CD4-positive, alpha-beta T cell (primary cell): ENCODE results near the gene AUTS2. TPM values are rescaled to one million over a fixed set of nuclear protein-coding genes. Genes with fewer than 3 reads are reported as not detected.

Source experiments
- ATAC-seq: fragments of 200-7000 bp; cut with Tn5 transposase; one replicate; pipeline ENCODE4 v1.10.0; 2022; ENCODE audit warnings: mild to moderate bottlenecking; ENCODE audit not compliant: poor library complexity
- CTCF ChIA-PET: fragments of 350-600 bp; sonication (Branson Sonifier 250); formaldehyde crosslinking; loops from one replicate; lab custom pipeline; 2021; ENCODE audit warnings: antibody characterized with exemption, inconsistent platforms; lab: Charles Lee
- POLR2A ChIA-PET: fragments of 350-600 bp; sonication (Branson Sonifier 250); formaldehyde crosslinking; loops from one replicate; lab custom pipeline; 2021; ENCODE audit warnings: antibody characterized with exemption, inconsistent platforms; lab: Charles Lee
- DNase-seq, 14 experiments: peaks; one replicate each; pipeline ENCODE4 v3.0.0-alpha.2; 2013 to 2020; ENCODE audit warnings: mixed read lengths in 2 of 14
- H3K27ac ChIP-seq, 2 donors: one replicate each; pipeline versions ENCODE4 v1.5.1 to v1.7.0; 2013; ENCODE audit warnings: low read length in 2 of 2, low read depth in 1 of 2, mild to moderate bottlenecking in 1 of 2
- H3K27me3 ChIP-seq, 2 experiments: 1 replicate in 1 of 2; 2 replicates in 1 of 2; pipeline versions ENCODE4 v1.6.1 to v1.7.0; 2013; ENCODE audit warnings: low read length in 2 of 2, control low read depth in 1 of 2, mild to moderate bottlenecking in 1 of 2, moderate library complexity in 1 of 2; ENCODE audit not compliant: insufficient read depth in 2 of 2, control insufficient read depth in 1 of 2
- H3K36me3 ChIP-seq: one replicate; pipeline ENCODE4 v1.6.1; 2013; ENCODE audit warnings: low read length, control low read depth; ENCODE audit not compliant: insufficient read depth
- H3K4me1 ChIP-seq: one replicate; pipeline ENCODE4 v1.6.1; 2013; ENCODE audit warnings: low read length, control low read depth; ENCODE audit not compliant: insufficient read depth
- H3K4me3 ChIP-seq: one replicate; pipeline ENCODE4 v1.5.1; 2013; ENCODE audit warnings: mild to moderate bottlenecking, low read length, moderate library complexity
- H3K9me3 ChIP-seq, 2 experiments: 1 replicate in 1 of 2; 2 replicates in 1 of 2; pipeline versions ENCODE4 v1.6.1 to v1.7.0; 2013; ENCODE audit warnings: low read length in 2 of 2, mild to moderate bottlenecking in 2 of 2, control low read depth in 1 of 2, moderate library complexity in 1 of 2; ENCODE audit not compliant: control insufficient read depth in 1 of 2, insufficient read depth in 1 of 2
- H3K27ac Mint-ChIP-seq: one replicate; pipeline ENCODE4 v1.8.0; 2020; ENCODE audit warnings: mixed read lengths
- H3K27me3 Mint-ChIP-seq: one replicate; pipeline ENCODE4 v1.8.0; 2021; ENCODE audit warnings: mixed read lengths
- H3K36me3 Mint-ChIP-seq: one replicate; pipeline ENCODE4 v1.8.0; 2021; ENCODE audit warnings: low read depth, mixed read lengths
- H3K4me1 Mint-ChIP-seq: one replicate; pipeline ENCODE4 v1.8.0; 2021; ENCODE audit warnings: low read depth, mixed read lengths
- H3K4me3 Mint-ChIP-seq: one replicate; pipeline ENCODE4 v1.8.0; 2020; ENCODE audit warnings: mild to moderate bottlenecking, mixed read lengths
- H3K9me3 Mint-ChIP-seq: one replicate; pipeline ENCODE4 v1.8.0; 2020; ENCODE audit warnings: mixed read lengths
- CTCF ChIP-seq: fragments of 200-600 bp; IDR thresholded peaks from one replicate; pipeline ENCODE4 v1.8.0; 2022; ENCODE audit warnings: antibody characterized with exemption, mild to moderate bottlenecking
- intact Hi-C, 2 experiments: fragments of 100-400 bp; cut with DNase I in 1 of 2; cut with micrococcal nuclease in 1 of 2; formaldehyde crosslinking; loops; one replicate each; pipeline versions ENCODE4 v1.15.1 to v1.9.0; 2023 to 2025; cut with DNase I, micrococcal nuclease
- total RNA-seq, 174 experiments: library from RNA in 2 of 174; stranded (reverse) in 2 of 174; gene quantifications; one replicate each; pipeline ENCODE4 v1.2.3 and lab custom pipeline; 2021 to 2026

The AUTS2 gene
- total RNA-seq, 2 experiments from 2014 or later, result 43.6 to 47.6 TPM

- intact Hi-C loops, result no loop called here
- H3K27ac ChIP-seq, result no peak overlapping the region
- POLR2A ChIA-PET, result no interaction called here
These were observed 262.8 kb downstream of the AUTS2 start for GRCh38 chr7:69860941-69861622.

GRCh38 chr7:69862413-69863064 lies 264.3 kb downstream of the AUTS2 start:
- Mint-ChIP-seq H3K27ac (no peak overlapping the region), H3K9me3 (no peaks in the 10 kb centered on the region), H3K36me3 (no peaks in the 10 kb centered on the region), H3K4me1 (no peaks in the 10 kb centered on the region), H3K4me3 (no peak overlapping the region), H3K27me3 (peaks cover 9% of the 10 kb centered on the region)
- DNase-seq (no peak), ATAC-seq (no peak)
- Histone ChIP-seq H3K27ac (no peak overlapping the region), H3K4me1 (no peaks in the 10 kb centered on the region), H3K4me3 (no peak overlapping the region), H3K36me3 (no peaks in the 10 kb centered on the region), H3K27me3 (no peaks in the 10 kb centered on the region), H3K9me3 (no peaks in the 10 kb centered on the region)
- intact Hi-C loops, result no loop called here
- no peak for TF ChIP-seq CTCF
- POLR2A ChIA-PET, result no interaction called here
- CTCF ChIA-PET, result no interaction called here

More at GRCh38 chr7:69860941-69861622, 262.8 kb downstream of the AUTS2 start:
- Histone ChIP-seq H3K27me3 (no peaks in the 10 kb centered on the region), H3K4me1 (no peaks in the 10 kb centered on the region), H3K4me3 (no peak overlapping the region), H3K36me3 (no peaks in the 10 kb centered on the region), H3K9me3 (no peaks in the 10 kb centered on the region)
- no peaks in the 10 kb centered on the region for H3K4me1 Mint-ChIP-seq
- peaks cover 14% of the 10 kb centered on the region for H3K27me3 Mint-ChIP-seq
- no peak for TF ChIP-seq CTCF
- no peaks in the 10 kb centered on the region for H3K36me3 Mint-ChIP-seq
- H3K9me3 Mint-ChIP-seq, result no peaks in the 10 kb centered on the region
- no peak overlapping the region for H3K4me3 Mint-ChIP-seq
- CTCF ChIA-PET, result no interaction called here
- no peak for DNase-seq
- no peak overlapping the region for H3K27ac Mint-ChIP-seq
- no peak for ATAC-seq

- no peaks in the 10 kb centered on the region for H3K9me3 ChIP-seq
- H3K36me3 ChIP-seq, result no peaks in the 10 kb centered on the region
- H3K27ac ChIP-seq, result no peak overlapping the region
- Mint-ChIP-seq H3K4me1 (no peaks in the 10 kb centered on the region), H3K27ac (no peak overlapping the region), H3K9me3 (no peaks in the 10 kb centered on the region), H3K4me3 (no peak overlapping the region), H3K36me3 (no peaks in the 10 kb centered on the region), H3K27me3 (peaks cover 8% of the 10 kb centered on the region)
- TF ChIP-seq CTCF, result no peak
- intact Hi-C loops, result no loop called here
- no peaks in the 10 kb centered on the region for H3K27me3 ChIP-seq
- H3K4me1 ChIP-seq, result no peaks in the 10 kb centered on the region
- CTCF ChIA-PET, result no interaction called here
- ATAC-seq (no peak), DNase-seq (no peak)
- H3K4me3 ChIP-seq, result no peak overlapping the region
- POLR2A ChIA-PET, result no interaction called here
These were observed 266.0 kb downstream of the AUTS2 start for GRCh38 chr7:69864274-69864673.
